Epithelial cell of prostate (primary cell): Measurements from ENCODE around the gene FAM98C.

Experiments used
- DNase-seq: peaks from one replicate; pipeline ENCODE4 v3.0.0-alpha.2; 2011; ENCODE audit warnings: low read depth, low spot score
- H3K27ac ChIP-seq: fragments of 450-650 bp; 2 replicates; pipeline ENCODE4 v1.5.1; 2017; ENCODE audit warnings: mild to moderate bottlenecking

FAM98C gene

GRCh38 chr19:38376576-38376975 is 26.3 kb upstream of the FAM98C start:
- DNase-seq: no peak
- H3K27ac ChIP-seq: no peak overlapping the region

- no peak overlapping the region for H3K27ac ChIP-seq
- no peak for DNase-seq
Measured at GRCh38 chr19:38377052-38377451, 25.8 kb upstream of the FAM98C start.

DNA sequence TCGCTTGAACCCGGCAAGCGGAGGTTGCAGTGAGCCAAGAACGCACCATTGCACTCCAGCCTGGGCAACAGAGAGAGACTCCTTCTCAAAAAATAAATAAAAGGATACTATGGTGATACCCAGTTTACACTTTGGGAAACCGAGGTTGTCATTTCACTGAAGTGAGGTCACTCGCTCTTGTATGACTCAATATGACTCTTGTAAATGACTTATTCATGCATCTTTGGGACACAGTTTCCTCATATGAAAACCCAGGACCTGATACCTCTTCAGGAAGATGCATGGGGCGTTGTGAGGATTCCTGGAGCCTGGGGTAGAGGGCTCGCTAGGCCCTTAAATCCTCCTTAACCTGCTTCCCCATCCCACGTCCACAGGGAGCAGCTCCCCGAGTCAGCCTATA is 24.0 kb upstream of the FAM98C start:
- H3K27ac ChIP-seq: no peak overlapping the region
- no peak for DNase-seq

GRCh38 chr19:38381138-38381537 is 21.8 kb upstream of the FAM98C start:
- DNase-seq: no peak
- H3K27ac ChIP-seq: no peak overlapping the region

DNA sequence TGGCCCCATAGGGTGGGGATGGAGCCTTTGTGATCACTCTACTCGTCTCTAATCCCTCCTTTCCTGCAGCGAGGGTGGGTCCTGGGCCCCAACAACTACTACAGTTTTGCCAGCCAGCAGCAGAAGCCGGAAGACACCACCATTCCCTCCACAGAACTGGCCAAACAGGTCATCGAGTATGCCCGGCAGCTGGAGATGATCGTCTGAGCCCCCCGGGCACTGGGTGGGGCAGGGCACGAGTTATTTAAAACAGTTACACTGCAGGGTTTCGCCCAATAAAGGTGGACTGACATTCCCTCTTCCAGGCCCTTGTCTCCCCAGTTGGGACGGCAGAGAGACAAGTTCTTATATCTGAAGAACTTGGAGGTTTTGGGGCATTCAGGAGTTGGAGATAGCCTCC is 19.7 kb upstream of the FAM98C start:
- no peak overlapping the region for H3K27ac ChIP-seq
- no peak for DNase-seq

GRCh38 chr19:38383743-38384142 is 19.1 kb upstream of the FAM98C start:
- no peak for DNase-seq
- no peak overlapping the region for H3K27ac ChIP-seq

DNA sequence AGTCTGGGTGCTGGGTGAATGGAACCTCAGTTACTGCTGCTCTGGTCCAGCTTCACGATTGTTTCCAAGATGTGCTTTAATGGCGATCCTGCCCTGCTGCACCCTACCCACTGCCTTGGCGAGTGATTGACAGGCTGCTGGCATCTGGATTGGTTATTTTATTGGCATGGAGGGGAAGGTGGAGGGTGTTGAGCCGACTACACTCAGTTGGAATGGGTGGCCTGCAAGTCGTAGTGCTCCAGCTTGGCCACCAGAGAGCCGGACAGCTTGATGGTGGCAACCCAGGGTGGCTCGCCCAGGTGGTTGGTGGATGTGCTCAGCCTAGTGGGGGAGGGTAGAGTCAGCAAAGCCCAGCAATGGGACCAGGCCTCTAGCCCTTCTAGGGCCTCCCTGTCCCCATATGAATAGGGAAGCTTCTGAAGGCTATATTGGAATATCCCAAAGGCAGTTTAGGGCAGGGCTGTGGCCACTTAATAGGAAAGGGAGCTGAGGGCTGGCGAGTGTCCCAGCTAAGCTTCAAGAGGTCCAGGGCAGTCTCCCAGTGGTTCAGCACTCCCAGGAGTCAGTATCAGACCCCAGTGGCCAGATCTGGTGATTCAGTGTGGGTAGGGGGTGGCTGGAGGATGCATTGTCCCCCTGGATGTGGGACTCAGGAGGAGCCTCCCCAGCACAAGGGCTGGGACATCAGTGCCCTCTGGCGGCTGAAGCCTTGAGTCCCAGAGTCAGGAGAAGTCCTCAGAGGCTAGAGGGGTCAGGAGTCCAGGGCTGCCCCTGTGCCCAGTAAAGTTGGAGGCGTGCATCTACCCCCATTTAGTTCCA is 18.5 kb upstream of the FAM98C start:
- no peak for DNase-seq

GRCh38 chr19:38385057-38385803 is 17.7 kb upstream of the FAM98C start:
- no peak overlapping the region for H3K27ac ChIP-seq
- no peak for DNase-seq

More for the DNA sequence above, 18.5 kb upstream of the FAM98C start:
- H3K27ac ChIP-seq: no peak overlapping the region

- no peak overlapping the region for H3K27ac ChIP-seq
- DNase-seq: no peak
Measured at GRCh38 chr19:38385804-38386257, 17.1 kb upstream of the FAM98C start.

- no peak for DNase-seq
- H3K27ac ChIP-seq: no peak overlapping the region
Measured at GRCh38 chr19:38386300-38386970, 16.5 kb upstream of the FAM98C start.

DNA sequence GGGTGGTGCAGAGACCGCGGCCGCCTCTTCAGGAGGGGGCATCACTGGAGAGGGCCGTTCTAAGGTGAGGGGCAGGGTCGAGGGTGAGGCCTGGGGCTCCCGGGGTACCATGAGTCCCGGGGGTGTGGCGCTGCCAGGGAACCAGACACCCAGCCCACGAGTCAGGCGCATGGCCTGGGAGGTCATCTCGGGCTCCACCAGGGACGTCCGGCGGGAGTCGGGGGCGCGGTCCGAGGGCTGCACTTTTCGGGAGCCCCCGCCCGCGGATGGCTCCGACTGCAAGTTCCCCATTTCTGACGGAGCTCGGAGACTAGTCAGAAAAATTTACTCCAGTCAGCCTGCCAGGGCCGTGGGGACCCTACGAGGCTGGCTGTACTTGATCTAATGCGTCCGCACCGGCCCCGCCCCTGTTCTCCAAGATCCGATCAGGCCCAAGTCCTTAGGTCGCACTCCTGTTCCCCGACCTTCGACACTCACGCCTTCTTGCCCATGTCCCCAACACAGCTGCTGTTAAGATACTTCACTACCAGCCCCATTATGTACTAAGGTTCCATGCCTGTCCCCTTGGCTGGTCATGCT is 15.8 kb upstream of the FAM98C start:
- DNase-seq: no peak
- peak overlapping the region; percentile 80 for H3K27ac ChIP-seq

GRCh38 chr19:38387550-38388348 is 15.1 kb upstream of the FAM98C start, which contains the start of gene GGN:
Gene GGN (minus strand): TSS chr19:38388034. CDS start chr19:38387261, 773 bp downstream.
- peak; percentile 69 for DNase-seq
- H3K27ac ChIP-seq: peak within 1 kb of the TSS; percentile 80

DNA sequence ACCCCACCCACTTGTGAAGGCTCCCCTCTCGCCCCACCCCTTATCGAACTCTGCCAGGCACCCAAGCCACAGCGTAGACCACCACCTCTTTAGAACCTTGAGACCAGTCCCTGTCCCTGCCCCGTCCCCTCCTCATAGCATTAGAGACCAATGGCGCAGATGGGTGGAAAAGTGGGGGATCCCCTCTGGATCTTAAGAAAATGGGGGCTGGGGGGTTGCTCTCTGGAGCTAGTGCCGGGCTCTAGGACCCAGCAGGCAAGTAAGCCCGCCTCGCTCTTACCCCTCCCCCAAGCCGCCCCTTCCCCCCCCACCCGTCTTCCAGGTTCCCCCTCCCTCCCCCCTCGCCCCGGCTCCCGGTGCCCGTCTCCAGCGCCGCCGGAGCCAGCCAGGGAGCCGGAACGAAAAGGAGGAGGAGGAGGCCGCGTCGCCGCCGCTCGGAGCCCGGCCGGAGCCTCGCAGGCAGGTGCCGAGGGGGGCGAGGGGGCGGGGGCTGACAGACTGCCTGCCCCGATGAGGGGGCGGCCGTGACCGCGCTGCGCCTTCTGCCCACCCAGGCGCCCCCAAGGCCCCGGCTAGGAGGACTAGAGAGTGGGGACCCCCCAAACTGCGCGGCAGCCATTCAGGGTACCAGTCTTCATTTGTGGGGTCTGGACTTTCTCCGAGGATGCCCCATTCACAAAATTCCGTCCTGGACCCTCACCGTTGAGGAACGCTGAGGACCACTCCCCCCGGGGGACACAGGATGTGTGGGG is 14.4 kb upstream of the FAM98C start, which contains the start of gene SPRED3:
TSS of gene SPRED3 (plus strand) at position 349 of the 752 bp plus-strand sequence. CDS start 1,606 bp downstream, outside the sequence.
- H3K27ac ChIP-seq: peak within 1 kb of the TSS; percentile 80
- DNase-seq: no peak

DNA sequence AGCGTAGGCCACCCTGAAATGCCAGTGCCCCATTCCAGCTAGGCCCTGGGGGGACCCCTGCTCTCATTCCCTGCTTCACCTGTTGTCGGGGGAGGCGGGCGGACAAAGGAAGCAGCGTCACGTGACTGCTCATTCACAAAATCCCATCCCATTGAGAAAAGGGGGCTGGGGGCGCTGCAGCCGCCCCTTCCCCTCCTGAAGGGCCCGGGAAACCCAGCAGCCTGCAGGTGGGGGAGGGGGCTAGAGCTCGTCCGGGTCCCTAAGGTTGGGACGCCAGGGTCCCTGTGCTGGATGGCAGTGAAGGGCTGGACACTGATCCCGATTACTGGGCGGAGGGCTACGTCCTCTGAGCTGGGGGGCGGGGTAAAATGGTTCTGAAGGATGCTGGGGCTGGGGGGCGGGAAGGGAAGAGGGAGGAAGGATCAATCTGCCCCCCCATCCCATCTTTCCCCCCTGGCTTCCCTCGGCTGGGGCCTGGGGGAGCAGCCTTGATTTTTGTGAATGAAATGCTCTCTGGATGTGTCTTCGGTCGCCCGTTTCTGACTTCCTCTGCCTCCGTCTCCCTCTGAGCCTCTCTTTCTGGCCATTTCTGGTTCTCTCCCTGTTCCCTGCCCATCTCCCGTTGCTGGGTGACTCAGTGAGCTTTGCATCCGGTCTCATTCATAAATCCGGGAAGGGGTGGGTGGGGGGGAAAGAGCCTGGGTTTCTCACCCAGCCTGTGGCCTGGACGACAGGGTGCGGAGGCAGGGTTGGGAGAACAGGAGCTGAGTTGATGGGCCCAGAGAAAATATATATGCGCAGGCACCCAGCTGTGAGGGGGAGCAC is 13.6 kb upstream of the FAM98C start:
- H3K27ac ChIP-seq: peak overlapping the region; percentile 80
- DNase-seq: no peak

GRCh38 chr19:38389957-38390924 is 12.7 kb upstream of the FAM98C start:
- peak overlapping the region; percentile 80 for H3K27ac ChIP-seq
- DNase-seq: no peak

DNA sequence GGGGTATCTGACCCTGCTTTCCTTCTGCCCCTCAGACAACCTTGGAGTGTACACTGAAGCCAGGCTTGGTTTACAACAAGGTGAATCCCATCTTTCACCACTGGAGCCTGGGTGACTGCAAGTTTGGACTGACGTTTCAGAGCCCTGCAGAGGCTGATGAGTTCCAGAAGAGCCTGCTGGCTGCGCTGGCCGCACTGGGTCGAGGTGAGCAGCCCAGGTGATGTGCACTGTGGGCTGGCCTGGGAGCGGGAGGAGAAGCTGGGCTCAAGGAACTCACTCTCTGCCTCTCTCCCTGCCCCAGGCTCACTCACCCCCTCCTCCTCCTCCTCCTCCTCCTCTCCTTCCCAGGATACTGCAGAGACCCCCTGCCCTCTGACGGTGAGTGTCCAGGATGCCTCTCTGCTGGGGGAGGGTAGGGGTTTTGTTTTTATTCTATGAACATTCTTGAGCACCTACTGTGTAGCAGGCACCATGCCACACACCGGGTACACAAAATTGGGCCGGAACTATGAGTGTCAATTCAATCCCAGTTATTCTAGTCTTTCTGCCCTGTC is 10.9 kb upstream of the FAM98C start:
- DNase-seq: no peak
- no peak overlapping the region for H3K27ac ChIP-seq
